Stimulated activated CD4-positive, alpha-beta T cell treated with anti-CD3 and anti-CD28 coated beads, TNF-alpha, amount 100 ng/mL, for 24 hours (primary cell): ENCODE results near the gene EYA2.

Experiments
- DNase-seq, 3 experiments: peaks; one replicate each; pipeline ENCODE4 v3.0.0-alpha.2; 2020; ENCODE audit warnings: low read depth in 3 of 3

The EYA2 gene

DNA sequence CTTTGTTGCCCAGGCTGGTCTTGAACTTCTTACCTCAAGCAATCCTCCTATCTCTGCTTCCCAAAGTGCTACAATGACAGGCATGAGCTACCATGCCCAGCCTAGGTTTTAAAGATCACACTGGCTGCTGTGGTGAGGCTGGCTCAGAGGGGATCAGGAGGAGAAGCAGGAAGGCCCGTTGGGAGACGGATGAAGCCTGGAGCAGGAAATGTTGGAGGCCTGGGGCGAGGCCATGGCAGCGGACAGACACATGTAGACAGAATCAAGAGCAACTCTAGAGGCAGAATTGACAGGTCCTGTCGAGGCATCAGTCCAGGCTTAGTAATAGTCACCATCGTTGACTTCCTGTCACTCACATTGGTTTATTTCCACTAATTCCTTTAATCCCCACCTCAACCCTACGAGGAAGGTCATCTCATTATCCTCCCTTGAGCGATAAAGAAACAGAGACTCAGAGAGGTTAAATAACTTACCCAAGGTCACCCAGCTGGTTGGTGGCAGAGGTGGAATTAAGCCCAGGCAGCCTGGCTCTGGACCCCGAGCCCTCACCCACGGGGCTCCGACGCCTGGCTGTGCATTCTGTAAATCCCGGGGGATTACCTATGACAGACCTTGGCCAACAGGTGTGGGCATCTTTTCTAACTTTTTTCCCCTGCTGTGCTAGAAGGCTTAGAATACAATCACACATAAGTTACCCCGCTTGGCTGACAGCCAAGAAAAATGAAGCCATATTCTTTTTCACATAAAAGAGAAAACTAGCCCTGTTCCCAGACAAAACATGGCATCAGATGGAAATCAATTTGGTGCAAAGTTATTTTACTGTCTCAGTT lies 113.4 kb downstream of the EYA2 start:
- DNase-seq: no peak

DNA sequence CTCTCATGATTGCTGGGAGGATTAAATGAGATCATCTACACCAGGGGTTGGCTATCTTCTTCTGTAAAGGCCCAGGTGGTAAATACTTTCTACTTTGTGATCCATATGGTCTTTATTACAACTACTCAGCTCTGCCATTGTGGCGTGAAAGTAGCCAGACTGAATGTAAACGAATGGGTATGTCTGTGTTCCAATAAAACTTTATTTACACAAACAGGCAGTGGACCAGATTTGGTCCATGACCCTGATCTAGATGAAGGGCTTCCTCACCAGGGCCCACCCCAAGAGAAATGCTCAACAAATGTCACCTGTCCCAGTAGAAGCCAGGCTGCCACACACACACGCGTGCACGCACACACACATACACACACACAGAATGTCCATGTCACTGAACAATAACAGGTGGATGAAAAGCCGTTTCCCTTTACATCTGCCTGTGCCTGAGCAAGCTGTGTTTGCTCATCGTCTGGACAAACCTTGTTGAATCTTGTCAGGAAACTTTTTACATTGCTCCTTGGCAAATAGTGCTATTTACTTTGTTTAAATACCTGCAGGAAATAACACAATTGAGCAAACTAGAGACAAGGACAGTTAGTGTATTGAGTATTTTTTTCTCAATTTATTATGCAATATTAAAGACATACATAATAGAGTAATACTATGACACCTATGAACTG lies 114.3 kb downstream of the EYA2 start:
- DNase-seq: no peak

DNA sequence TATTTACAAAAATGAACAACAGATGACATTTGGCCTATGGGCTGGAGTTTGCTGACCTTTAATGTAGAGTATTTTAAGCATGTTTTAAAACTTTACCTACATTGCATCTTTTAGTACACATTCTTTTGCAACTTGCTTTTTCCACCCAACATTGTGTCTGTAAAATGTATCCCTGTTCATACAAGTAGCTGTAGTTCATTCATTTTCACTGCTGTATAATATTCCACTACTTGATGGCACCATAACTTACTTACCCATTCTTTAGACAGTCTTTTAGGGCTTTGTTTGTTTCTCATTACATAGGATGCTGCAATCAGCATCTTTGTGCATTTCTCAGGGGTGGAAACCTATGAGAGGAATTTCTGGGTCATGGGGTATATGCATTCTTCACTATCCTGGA lies 115.1 kb downstream of the EYA2 start:
- no peak for DNase-seq

DNA sequence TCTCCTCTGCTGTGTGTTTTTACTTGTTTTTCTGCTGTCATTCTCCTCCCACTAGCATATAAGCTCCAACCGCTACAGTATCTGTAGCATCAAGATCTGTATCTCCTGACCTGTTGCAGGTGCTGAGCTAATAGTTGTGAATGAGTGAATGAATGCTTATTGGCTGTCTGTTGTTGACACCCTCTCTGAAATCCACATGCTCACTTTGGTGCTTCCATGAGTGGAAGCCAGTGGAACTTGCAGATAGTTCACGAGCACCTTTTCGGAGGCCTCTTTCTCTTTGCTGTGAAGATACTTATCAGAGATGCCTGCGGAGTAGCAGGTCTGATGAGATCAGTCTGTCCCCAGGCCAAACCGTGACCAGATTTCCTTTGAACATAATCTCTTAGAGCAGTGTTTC lies 117.3 kb downstream of the EYA2 start:
- DNase-seq: no peak

DNA sequence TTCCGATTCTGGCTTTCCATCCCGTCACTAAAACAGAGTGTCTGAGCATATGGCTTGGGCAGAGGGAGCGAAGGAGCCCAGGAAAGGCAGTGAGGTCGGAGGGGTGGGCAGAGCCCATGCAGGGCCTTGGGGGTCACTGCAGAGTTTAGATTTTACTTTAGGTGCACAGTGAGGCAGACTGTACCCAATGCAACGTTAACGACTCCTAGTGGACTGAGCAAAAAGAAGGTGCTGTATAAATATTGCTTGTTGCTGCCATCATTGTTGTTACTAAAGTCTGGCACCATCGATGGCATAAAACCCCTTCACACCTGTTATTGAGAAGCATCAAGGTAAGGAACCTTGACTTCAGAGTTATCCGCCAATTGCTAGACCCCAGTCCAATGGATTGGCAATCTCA lies 119.0 kb downstream of the EYA2 start:
- no peak for DNase-seq

DNA sequence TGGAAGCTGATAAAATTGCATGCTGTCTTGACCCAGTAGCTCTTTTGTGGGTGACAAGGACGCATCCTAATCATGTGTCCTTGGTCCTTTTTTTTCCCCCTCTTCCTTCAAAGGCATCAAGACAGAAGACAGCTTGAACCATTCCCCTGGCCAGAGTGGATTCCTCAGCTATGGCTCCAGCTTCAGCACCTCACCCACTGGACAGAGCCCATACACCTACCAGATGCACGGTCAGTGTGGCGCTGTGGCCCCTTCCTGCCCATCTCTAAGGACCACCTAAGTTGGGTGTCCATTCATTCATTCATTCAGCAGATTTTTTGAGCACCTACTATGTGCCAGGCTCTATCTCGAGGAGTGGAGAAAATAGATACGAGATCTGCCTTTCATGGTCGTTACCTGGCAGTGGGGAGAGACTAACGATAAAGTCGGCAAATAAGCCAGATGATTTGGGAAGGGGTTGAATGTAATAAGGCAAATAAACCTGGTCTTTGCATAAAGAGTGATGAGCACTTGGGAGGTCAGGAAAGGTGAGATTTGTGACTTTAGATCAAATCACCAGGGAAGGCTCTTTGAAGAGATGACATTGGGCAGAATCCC lies 121.5 kb downstream of the EYA2 start:
- no peak for DNase-seq

DNA sequence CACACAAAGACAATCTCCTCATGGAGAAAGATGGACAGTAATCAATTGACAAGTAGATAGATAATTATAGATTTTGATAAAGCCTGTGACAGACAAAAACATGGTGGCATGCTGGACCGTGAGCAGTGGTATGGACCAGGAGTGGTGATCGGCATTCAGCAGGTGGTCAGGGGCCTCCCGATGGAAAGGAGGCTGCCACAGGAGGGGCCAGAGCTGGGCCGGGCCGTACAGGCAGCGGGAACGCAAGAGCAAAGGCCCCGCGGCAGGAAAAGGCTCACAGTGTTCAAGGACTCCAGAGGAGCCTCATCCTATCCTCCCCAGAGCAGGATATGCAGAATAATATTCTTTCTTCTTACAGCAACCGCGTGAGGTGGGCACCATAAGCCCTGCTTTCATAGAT lies 123.7 kb downstream of the EYA2 start:
- no peak for DNase-seq

DNA sequence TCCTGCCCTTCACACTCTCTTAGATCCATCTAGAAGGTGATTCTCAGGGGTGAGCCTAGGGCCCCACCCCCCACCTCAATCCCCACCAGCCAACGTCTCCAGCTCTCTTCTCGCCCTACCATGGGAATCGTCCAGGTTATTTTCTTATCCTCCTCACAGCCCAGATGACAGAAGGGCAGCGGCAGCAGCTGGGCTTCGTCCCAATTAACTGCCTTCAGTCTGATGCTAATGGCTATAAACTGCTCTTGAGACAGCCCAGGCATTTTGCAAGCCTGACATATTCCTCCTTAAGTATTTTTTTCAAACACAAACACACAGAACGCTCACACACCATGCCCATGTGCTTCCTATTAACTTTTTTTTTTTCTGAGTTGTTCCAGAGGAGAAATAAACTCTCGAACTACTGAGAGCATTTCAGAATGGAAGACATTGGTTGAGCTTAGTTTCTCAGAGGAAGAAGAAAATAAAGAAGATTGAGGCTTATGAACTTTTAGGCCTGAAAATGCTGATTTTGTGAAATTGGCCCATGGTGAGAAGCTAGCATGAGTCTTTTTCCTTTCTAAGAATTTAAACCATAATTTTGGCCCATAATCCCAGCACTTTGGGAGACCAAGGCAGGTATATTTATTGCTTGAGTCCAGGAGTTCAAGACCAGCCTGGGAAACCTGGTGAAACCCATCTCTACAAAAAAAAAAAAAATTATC lies 124.6 kb downstream of the EYA2 start:
- no peak for DNase-seq

DNA sequence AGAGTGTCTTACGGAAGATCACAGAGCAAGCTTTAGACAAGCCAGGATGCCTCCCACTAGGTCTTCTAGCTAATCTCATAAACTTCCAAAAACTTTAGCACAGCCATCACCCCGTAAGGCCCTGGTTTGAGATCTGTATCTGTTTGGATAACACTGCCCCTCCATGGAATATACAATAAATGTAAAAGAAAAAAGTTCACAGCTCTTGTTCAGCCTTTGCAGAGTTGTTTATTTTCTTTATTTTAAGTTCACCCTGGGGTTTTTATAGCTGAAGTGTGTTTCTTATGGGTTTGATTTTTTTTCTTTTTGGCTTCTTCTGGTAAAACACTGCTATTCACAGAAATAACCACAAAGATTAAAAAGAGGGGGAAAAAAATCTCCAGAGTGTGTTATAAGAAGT lies 125.6 kb downstream of the EYA2 start:
- no peak for DNase-seq

DNA sequence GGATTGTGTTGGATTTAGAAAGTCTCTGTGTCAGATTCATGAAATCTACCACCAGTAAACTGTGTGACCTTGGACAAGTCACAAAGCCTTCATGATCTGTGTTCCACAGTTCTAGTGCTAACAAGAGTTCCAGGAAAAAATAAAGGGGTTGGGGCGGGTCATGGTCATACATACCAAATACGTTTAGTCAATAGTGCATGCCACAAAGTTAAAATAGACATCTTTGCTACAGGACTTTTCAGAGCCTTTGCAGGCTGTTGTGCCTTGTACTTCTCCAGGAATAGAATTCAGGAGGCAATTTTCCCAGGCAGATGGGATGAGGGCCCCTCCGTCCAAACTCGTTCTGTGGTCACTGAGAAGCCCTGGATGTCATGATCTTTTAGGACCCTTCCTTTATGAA lies 127.2 kb downstream of the EYA2 start:
- DNase-seq: no peak

DNA sequence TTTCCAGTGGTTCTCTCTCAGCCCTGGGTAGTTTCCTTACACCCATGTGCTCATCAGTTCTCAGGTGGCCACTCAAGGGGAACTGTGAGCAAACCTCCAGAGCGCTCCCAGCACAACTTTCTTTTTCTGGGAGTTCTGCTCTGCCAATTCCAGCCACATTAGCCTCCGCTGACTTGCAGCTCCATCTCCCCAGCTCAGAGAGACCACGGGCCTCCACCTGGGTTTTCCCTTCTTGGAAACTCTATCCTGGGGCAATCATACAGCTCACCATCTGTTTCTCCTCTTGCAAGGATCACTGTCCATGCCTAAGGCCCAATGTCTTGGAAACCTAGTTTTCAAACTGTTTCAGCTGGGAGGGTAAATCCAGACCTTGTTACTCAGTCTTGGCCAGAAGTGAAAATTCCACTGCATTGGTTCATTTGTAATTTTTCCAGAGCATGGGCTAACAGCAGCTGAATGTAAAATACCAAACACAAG lies 129.9 kb downstream of the EYA2 start:
- DNase-seq: no peak

DNA sequence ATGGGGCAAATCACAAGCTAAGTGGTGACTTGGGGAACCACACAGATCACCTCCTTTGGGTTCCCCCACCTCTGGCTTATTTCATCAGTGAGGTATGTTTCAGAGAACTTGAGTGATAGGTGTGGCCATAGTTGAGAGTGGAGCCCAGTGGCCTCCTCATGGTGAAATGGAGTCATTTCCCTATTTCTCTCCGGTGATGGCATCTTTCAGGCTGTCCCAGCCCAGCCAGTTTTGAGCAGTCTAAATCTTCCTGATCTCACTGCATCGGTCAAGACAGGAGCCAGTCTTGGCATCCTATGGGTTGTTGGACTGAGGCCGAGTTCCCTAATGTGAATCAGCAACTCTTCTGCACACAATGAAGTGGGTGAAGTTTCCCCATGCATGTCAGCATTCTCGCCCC lies 132.4 kb downstream of the EYA2 start:
- no peak for DNase-seq

DNA sequence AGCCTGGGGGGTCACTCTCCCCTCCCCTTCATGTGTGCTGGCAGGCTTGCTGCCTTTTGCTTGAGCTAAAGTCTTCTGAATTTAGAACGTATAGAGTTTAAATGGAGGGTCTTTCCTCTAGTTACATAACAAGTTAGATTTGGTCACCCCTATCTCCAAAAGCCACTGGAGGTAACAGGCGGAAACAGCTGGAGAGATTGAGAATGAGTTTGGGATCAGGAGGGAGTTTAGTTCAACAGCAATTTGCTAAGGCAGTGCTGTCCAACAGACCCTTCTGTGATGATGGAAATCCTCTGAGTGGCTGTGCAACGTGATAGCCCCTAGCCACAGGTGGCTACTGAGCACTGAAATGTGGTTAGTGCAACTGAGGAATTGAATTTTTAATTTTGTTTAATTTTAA lies 132.8 kb downstream of the EYA2 start:
- DNase-seq: no peak

DNA sequence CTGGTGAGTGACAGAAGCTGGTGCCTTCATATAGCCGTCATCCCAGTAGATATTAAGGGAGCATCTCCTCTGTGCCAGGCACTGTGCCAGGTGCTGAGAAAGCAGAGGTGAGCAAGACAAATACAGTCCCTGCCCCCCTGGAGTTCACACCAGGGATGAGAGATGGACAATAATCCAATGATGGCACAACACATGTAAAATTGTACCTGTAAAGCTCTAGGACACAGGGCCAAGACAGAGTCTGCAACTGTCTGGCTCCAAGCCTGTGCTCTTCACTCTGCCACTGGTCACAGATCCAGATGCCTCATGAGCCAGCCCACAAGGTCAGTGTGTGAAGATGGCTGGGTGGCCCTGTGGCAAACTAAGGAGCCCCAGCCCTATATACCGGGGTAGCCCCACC lies 133.8 kb downstream of the EYA2 start:
- DNase-seq: no peak

DNA sequence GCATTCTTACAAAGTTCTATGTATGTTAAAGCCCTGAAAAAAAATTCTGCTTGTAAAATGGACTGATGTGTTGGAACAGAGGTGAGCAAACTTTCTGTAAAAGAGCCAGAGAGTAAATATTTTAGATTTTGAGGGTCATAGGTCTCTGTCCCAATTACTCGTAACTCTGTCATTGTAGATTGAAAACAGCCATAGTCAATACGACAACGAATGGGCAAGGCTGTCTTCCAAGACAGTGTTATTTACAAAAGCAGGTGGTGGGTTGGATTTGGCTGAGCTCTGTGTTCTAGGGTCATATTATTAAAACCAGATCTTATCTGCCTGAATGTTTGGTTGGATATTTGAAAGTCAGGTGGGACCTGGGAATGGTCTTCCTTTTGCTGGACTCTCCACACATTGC lies 135.2 kb downstream of the EYA2 start:
- DNase-seq: no peak

DNA sequence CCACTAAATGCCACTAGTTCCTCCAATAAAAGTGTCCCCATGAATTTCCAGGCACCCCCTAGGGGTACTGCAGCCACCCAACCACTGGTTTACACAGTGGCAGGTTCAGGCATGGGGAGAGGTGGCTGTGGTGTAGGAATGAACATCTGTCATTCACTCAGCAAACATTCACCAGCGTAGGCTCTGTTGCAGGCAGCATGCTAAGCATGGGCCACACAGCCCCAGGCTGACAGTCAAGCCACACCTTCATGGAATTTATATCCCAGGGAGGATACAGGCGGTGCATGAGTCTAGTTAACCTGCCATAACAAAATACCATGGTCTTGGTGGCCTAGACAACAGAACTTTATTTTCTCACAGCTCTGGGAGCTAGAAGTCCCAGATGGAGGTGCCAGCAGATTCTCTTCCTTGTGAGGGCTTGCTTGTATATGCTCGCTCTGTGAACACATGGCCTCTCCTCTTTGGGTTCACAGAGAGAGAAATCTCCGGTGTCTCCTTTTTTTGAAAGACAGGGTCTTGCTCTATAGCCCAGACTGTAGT lies 135.7 kb downstream of the EYA2 start:
- no peak for DNase-seq

DNA sequence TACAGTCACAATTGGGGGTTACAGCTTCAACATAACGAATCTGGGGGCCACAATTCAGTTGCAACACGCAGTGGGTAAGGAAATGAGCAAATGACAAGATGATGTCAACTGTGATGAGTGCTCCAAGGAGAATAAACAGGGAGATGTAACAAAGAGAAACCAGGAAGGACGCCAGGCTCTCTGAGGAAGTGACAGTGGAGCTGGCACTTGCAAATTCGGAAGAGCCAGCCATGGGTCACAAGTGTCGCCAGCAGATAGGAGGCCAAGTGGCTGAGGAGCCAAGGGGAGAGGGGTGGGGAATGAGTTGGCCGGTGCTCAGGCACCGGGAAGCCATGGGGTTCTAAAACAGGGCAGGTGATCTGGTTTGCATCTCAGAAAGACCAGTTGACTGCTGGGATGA lies 136.4 kb downstream of the EYA2 start:
- DNase-seq: no peak

DNA sequence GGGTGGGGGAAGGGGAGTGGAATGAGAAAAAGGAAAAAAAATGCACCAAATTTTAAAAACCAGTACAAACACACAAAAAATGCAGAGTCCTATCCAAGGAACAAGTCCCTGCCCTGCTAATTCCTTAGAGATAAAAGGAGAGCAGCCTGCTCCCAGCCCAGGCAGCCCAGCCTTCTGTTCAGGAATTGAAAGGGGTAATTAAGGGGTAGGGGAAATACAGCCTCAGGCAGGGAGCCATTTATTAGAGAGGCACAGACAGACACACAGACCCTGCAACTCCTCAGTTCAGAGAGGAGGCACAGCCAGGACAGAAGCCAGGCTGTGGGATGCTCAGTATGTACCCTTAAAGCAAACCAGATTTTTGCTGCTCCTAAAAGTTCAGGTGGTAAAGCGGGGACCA lies 137.2 kb downstream of the EYA2 start:
- DNase-seq: no peak

DNA sequence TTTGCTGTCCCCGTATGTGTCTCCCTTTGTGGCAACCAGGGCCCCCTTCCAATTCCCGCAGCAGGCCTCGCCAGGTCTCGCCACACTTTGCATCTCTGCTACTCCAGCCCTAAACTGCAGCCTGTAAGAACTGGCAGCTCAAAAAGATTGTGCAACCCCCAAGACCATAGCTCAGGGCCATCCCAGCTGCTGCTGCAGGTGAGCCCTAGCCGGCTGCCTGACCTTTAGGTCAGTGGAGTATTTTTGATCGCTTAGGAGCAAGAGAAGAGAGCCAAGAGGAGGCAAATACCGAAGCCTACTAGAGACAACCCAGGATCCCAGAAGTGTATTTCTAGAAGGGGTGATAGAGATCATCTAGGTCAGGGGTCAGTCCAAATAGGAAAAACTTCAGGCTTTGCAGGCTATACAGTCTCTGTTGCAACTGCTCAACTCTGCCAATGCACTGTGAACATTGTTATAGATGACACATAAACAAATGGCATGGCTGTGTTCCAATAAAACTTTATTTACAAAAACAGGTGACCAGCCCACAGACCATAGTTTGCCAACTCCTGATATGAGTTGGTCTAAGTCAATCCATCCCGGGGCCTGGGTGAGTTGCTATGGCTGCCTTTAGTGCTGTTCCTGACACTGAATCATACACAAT lies 138.4 kb downstream of the EYA2 start:
- no peak for DNase-seq

DNA sequence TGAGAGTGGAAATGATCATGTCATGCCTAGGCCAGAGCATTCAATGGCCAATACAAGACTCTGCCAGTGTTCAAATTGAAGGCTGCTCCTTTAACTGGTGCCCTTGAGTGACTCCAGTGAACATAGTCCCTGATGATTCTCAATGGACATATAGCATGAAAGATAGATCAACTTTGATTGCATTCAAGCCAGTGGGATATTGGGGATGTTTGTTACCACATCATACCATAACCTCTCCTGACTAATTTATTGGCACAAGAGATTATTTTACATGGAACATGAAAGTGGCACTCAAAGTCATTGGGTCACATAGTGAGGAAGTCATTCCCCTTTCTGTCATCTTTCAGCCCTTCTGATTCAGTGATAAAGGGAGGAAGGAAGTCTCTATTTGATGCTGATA lies 139.0 kb downstream of the EYA2 start:
- no peak for DNase-seq

DNA sequence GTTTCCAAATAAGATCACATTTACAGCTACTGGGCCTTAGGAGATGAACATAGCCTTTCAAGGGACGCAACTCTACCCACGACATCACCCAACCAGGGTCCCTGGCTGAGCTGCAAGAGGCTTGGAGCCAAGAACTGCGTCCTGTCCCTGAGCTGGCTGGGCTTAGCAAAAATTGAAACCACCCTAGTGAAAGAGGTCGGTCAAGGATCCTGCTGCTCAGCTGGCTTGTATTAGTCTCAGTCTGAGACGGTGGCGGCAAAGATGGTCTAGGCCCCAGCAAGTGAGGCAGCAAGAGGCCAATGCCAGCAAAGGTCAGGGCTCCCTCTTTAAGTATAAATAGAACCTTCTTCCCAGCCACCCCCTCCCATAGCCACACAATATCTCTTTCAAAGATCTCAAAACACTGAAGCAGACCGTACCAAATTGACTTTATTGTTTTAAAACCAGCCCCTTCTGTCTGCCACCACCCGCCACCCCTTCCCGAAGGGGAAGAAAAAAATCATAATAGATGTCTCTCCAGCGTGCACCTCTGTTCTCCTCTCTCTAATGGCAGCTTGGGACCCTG lies 140.5 kb downstream of the EYA2 start:
- DNase-seq: no peak
